OCI-LY7 (cell line): Measurements from ENCODE around the gene SNRNP48. TPM values are rescaled to one million over a fixed set of nuclear protein-coding genes. Genes with fewer than 3 reads are reported as not detected.

Experiments
- BruUV-seq: library from RNA; stranded (reverse); fragments of 400-500 nt; replicated peaks from 2 replicates; lab custom pipeline; 2021; lab: Mats Ljungman, UMichigan
- CTCF ChIA-PET: fragments of 300-600 bp; sonication (Branson Sonifier 250); formaldehyde crosslinking; loops from one replicate; lab custom pipeline; 2022; ENCODE audit warnings: antibody characterized with exemption; ENCODE audit not compliant: unreplicated experiment; lab: Charles Lee
- POLR2A ChIA-PET: fragments of 300-600 bp; sonication (Branson Sonifier 250); formaldehyde crosslinking; loops from one replicate; lab custom pipeline; 2022; ENCODE audit warnings: antibody characterized with exemption; lab: Charles Lee
- DNase-seq: peaks from one replicate; pipeline ENCODE4 v3.0.0-alpha.2; 2015; ENCODE audit warnings: low spot score
- H2AFZ ChIP-seq: fragments of 200-600 bp; sonication (generic), shearing (Covaris generic); 2 replicates; pipeline ENCODE4 v1.6.1; 2014; ENCODE audit warnings: mild to moderate bottlenecking, antibody characterized with exemption, low read length, moderate library complexity
- H3K27ac ChIP-seq: fragments of 200-600 bp; sonication (generic); 2 replicates; pipeline ENCODE4 v1.5.1; 2014; ENCODE audit warnings: mixed run types, low read depth, mild to moderate bottlenecking, moderate library complexity, low read length, inconsistent platforms; ENCODE audit not compliant: poor library complexity, severe bottlenecking
- H3K36me3 ChIP-seq: fragments of 200-600 bp; sonication (generic); 2 replicates; pipeline ENCODE4 v1.6.1; 2014; ENCODE audit warnings: mild to moderate bottlenecking, antibody characterized with exemption, low read length, moderate library complexity, mixed read lengths; ENCODE audit not compliant: insufficient read depth
- H3K4me1 ChIP-seq: fragments of 200-600 bp; sonication (generic); 2 replicates; pipeline ENCODE4 v1.5.1; 2014; ENCODE audit warnings: mild to moderate bottlenecking, low read length; ENCODE audit not compliant: insufficient read depth, poor library complexity, severe bottlenecking
- H3K4me2 ChIP-seq: fragments of 200-600 bp; sonication (generic); 2 replicates; pipeline ENCODE4 v1.6.1; 2014; ENCODE audit warnings: mild to moderate bottlenecking, low read length
- H3K4me3 ChIP-seq: fragments of 200-600 bp; sonication (generic); 2 replicates; pipeline ENCODE4 v1.5.1; 2014; ENCODE audit warnings: mild to moderate bottlenecking, low read depth, low read length; ENCODE audit not compliant: poor library complexity, severe bottlenecking
- H3K79me2 ChIP-seq: fragments of 200-600 bp; sonication (generic); 2 replicates; pipeline ENCODE4 v1.6.1; 2016; ENCODE audit warnings: low read depth, mild to moderate bottlenecking, low read length, moderate library complexity, mixed read lengths; ENCODE audit not compliant: insufficient read depth
- H3K9me2 ChIP-seq: fragments of 200-600 bp; sonication (generic); 2 replicates; pipeline ENCODE4 v1.6.1; 2016; ENCODE audit warnings: mild to moderate bottlenecking, low read length, mixed read lengths; ENCODE audit not compliant: insufficient read depth
- H3K9me3 ChIP-seq: fragments of 200-600 bp; sonication (generic); 2 replicates; pipeline ENCODE4 v1.6.1; 2014; ENCODE audit warnings: mild to moderate bottlenecking, mixed run types, low read length, mixed read lengths
- H4K20me1 ChIP-seq: fragments of 200-600 bp; sonication (generic); 2 replicates; pipeline ENCODE4 v1.6.1; 2014; ENCODE audit warnings: mild to moderate bottlenecking, antibody characterized with exemption, low read length, moderate library complexity, mixed read lengths; ENCODE audit not compliant: insufficient read depth
- EZH2phosphoT487 ChIP-seq: fragments of 200-600 bp; sonication (generic); IDR thresholded peaks from 2 replicates; pipeline ENCODE4 v1.6.1; 2018; ENCODE audit warnings: low read depth, borderline replicate concordance, mild to moderate bottlenecking, mixed run types, antibody characterized with exemption, low read length, moderate library complexity, mixed read lengths
- intact Hi-C: fragments of 100-400 bp; cut with micrococcal nuclease; formaldehyde crosslinking; loops from one replicate; pipeline ENCODE4 v1.10.0; 2022; ENCODE audit not compliant: unreplicated experiment
- total RNA-seq, 2 experiments: library from RNA; depleted of rRNA in 1 of 2; stranded (reverse); fragments of >200 nt in 1 of 2; shearing (Covaris generic) in 1 of 2; gene quantifications; 2 replicates each; pipeline ENCODE4 v1.2.3, GENCODE V29; 2014 to 2022
- TF ChIP-seq, protein P1 (sequence below): fragments of 200-600 bp; sonication (generic); conservative IDR thresholded peaks from 2 replicates; pipeline ENCODE4 v1.5.1; 2014; ENCODE audit warnings: mild to moderate bottlenecking, antibody characterized with exemption, low read length, moderate library complexity, mixed read lengths

SNRNP48 gene
- total RNA-seq, 2 experiments from 2014 or later = 24.1 to 30.2 TPM

DNA sequence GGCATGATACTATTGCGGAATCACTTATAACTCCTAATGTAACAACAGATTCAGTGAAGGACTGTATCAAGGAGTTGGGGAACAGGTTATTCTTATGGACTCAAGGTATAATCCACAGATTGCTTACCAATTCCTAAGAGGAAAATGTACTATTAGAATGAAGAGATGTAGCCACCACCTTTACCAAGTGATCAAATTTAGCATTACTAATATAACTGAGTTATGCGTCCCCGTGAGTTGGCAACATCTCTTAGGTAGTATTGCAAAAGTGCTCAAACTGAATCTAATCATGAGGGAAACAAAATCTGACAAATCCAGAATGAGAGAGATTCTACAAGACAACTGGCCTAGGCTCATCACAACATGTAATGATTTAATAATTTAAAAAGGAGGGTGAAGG lies 777 bp upstream of the SNRNP48 start:
- H3K79me2 ChIP-seq = peaks cover 33% of the 10 kb centered on the region
- peaks cover 20% of the 10 kb centered on the region for H3K4me1 ChIP-seq
- ChIA-PET CTCF (no interaction called here), POLR2A (interaction anchor here (0.6 to 1.4 kb wide), 9 partner anchors 9 to 902 kb away, joined by 3 to 10 read pairs (median 3); no protein-coding TSS in a partner anchor)
- peaks cover 10% of the 10 kb centered on the region for H4K20me1 ChIP-seq
- H3K4me2 ChIP-seq = peak overlapping the region; percentile 76
- no peaks in the 10 kb centered on the region for H3K9me2 ChIP-seq
- H2AFZ ChIP-seq = peak overlapping the region; percentile 95
- no peak for DNase-seq
- no TSS peak for BruUV-seq
- H3K27ac ChIP-seq = no peak overlapping the region
- intact Hi-C loops = no loop called here
- H3K4me3 ChIP-seq = peak overlapping the region; percentile 88
- H3K9me3 ChIP-seq = no peaks in the 10 kb centered on the region
- TF ChIP-seq, protein P1, sequence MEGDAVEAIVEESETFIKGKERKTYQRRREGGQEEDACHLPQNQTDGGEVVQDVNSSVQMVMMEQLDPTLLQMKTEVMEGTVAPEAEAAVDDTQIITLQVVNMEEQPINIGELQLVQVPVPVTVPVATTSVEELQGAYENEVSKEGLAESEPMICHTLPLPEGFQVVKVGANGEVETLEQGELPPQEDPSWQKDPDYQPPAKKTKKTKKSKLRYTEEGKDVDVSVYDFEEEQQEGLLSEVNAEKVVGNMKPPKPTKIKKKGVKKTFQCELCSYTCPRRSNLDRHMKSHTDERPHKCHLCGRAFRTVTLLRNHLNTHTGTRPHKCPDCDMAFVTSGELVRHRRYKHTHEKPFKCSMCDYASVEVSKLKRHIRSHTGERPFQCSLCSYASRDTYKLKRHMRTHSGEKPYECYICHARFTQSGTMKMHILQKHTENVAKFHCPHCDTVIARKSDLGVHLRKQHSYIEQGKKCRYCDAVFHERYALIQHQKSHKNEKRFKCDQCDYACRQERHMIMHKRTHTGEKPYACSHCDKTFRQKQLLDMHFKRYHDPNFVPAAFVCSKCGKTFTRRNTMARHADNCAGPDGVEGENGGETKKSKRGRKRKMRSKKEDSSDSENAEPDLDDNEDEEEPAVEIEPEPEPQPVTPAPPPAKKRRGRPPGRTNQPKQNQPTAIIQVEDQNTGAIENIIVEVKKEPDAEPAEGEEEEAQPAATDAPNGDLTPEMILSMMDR = no peak
- no peak for TF ChIP-seq EZH2phosphoT487
- peaks cover 17% of the 10 kb centered on the region for H3K36me3 ChIP-seq

DNA sequence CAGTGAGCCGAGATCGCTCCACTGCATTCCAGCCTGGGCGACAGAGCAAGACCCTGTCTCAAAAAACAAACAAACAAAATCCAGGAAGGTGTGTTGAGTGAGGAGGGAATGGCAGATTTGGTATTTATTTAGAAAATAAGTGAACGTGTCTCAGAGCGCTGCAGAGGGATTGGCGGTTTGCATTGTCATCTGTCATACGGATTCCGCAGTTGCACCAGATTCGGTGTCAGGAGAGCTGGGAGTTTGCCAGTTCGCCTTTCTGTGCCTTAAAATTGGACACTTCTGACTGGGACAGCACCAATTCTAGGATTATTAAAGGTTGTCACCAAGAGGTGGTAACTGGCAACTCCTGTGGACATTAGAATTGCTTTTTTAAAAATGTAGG lies 912 bp downstream of the SNRNP48 start:
- no peak for TF ChIP-seq EZH2phosphoT487
- TF ChIP-seq, protein P1 = no peak
- Histone ChIP-seq H4K20me1 (peaks cover 10% of the 10 kb centered on the region), H2AFZ (no peak overlapping the region; the same call in 1 of the 2 replicates), H3K4me2 (peak overlapping the region; percentile 76), H3K9me3 (no peaks in the 10 kb centered on the region), H3K9me2 (no peaks in the 10 kb centered on the region), H3K27ac (no peak overlapping the region), H3K4me1 (peaks cover 20% of the 10 kb centered on the region), H3K36me3 (peaks cover 34% of the 10 kb centered on the region), H3K79me2 (peaks cover 33% of the 10 kb centered on the region), H3K4me3 (peak overlapping the region; percentile 88)
- POLR2A ChIA-PET = interaction anchor here (0.9 to 1.7 kb wide), 3 partner anchors 9 to 13 kb away, joined by 4 to 5 read pairs (median 4); no protein-coding TSS in a partner anchor
- CTCF ChIA-PET = no interaction called here
- DNase-seq = no peak
- no TSS peak for BruUV-seq
- intact Hi-C loops = loop anchor here (1.0 kb wide), 1 partner anchor 202 kb away; the partner anchor contains the start of genes CAGE1 and RIOK1

DNA sequence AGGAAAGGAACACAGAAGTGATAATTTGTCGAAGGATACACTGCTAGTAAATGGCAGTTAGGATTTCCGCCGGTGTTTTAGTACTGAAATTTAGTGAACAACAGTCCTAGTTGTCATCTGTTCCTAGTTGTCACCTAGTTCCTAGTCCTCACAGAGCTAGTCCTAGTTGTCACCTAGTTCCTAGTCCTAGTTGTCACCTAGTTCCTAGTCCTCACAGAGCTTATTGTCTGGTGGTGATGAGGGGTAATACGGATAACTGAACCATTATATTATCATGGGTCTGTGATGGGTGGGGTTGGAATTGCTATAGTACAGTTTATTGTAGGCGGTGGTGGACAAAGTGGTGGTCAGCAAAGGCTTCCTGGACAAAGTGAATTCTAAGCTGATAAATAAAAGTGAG lies 1.8 kb downstream of the SNRNP48 start:
- Histone ChIP-seq H3K27ac (no peak overlapping the region), H3K9me2 (no peaks in the 10 kb centered on the region), H3K4me3 (peak overlapping the region; percentile 88), H4K20me1 (peaks cover 10% of the 10 kb centered on the region), H3K9me3 (no peaks in the 10 kb centered on the region), H3K36me3 (peaks cover 43% of the 10 kb centered on the region), H3K79me2 (peaks cover 33% of the 10 kb centered on the region), H3K4me2 (peak overlapping the region; percentile 76), H2AFZ (no peak overlapping the region), H3K4me1 (peaks cover 20% of the 10 kb centered on the region)
- DNase-seq = no peak
- intact Hi-C loops = no loop called here
- ChIA-PET CTCF (no interaction called here), POLR2A (interaction anchor here (0.7 to 1.7 kb wide), 6 partner anchors 8 to 511 kb away, joined by 3 to 5 read pairs (median 4); partner anchors contain the start of gene EEF1E1)
- TF ChIP-seq, protein P1 = no peak
- no peak for TF ChIP-seq EZH2phosphoT487
- BruUV-seq = no TSS peak
